ENCODE measurements around the gene TADA1. TPM values are rescaled to one million over a fixed set of nuclear protein-coding genes. Genes with fewer than 3 reads are reported as not detected.

Gene TADA1
- polyA plus RNA-seq, 1 of the 3 experiments (the other 2 are of a cell fraction): 9.3 TPM

Other genes with a start within 250 kb of the TADA1 start
- 13.9 and 15.0 TPM in 2 replicates for gene POGK, start 36.8 kb downstream of the TADA1 start, polyA plus RNA-seq (2012; rRNA removed)
- 0.05 and 0.24 TPM in 2 replicates for gene ILDR2, start 99.3 kb upstream of the TADA1 start, polyA plus RNA-seq (2012; rRNA removed)
- not detected in 2 replicates for gene MAEL, start 113.0 kb upstream of the TADA1 start, polyA plus RNA-seq (2012; rRNA removed)
- gene GPA33, start 214.1 kb upstream of the TADA1 start, polyA plus RNA-seq (2012; rRNA removed): not detected in 2 replicates
- not detected in 2 replicates for gene STYXL2, start 217.8 kb upstream of the TADA1 start, polyA plus RNA-seq (2012; rRNA removed)

Measured in SK-N-SH (cell line).